Muscle of leg (tissue), 16 donors: ENCODE data around the gene UBR3. TPM values are rescaled to one million over a fixed set of nuclear protein-coding genes. Genes with fewer than 3 reads are reported as not detected.

Experiments used
- DNase-seq: peaks from one replicate; pipeline ENCODE4 v3.0.0; 2013
- H3K27ac ChIP-seq: one replicate; pipeline ENCODE4 v1.5.1; 2013; ENCODE audit warnings: mild to moderate bottlenecking, low read length, control low read depth
- H3K27me3 ChIP-seq: one replicate; pipeline ENCODE4 v1.6.1; 2013; ENCODE audit warnings: low read length; ENCODE audit not compliant: control insufficient read depth, insufficient read depth
- H3K36me3 ChIP-seq: one replicate; pipeline ENCODE4 v1.6.1; 2013; ENCODE audit warnings: low read length; ENCODE audit not compliant: control insufficient read depth, insufficient read depth
- H3K4me1 ChIP-seq: one replicate; pipeline ENCODE4 v1.6.1; 2013; ENCODE audit warnings: low read length; ENCODE audit not compliant: control insufficient read depth, insufficient read depth
- H3K4me3 ChIP-seq: one replicate; pipeline ENCODE4 v1.5.1; 2013; ENCODE audit warnings: low read length, control low read depth
- H3K9me3 ChIP-seq: replicated peaks from 2 replicates; pipeline ENCODE4 v1.6.1; 2013; ENCODE audit warnings: low read depth, low read length; ENCODE audit not compliant: control insufficient read depth
- WGBS: methylation state at CpG from one replicate; pipeline ENCODE4 v1.1.5; 2013; ENCODE audit warnings: missing lambda C conversion rate; ENCODE audit not compliant: insufficient coverage; 5-methylcytosine and 5-hydroxymethylcytosine counted together
- long read RNA-seq, 11 donors: transcript quantifications; one replicate each; lab custom pipeline, GENCODE V29; 2026
- polyA plus RNA-seq, 8 donors: library from polyadenylated mRNA; unstranded; fragments of 120-200 nt; gene quantifications; one replicate each; pipeline versions ENCODE4 v1.2.1 to v1.2.3, GENCODE V29; 2013; ENCODE audit warnings: inconsistent platforms in 1 of 8, low replicate concordance in 1 of 8; ENCODE audit not compliant: insufficient read length in 8 of 8, insufficient read depth in 1 of 8
- total RNA-seq: library from RNA; stranded (reverse); fragments of 120-200 nt; gene quantifications from one replicate; pipeline ENCODE4 v1.2.4, GENCODE V29; 2013

UBR3 gene, protein sequence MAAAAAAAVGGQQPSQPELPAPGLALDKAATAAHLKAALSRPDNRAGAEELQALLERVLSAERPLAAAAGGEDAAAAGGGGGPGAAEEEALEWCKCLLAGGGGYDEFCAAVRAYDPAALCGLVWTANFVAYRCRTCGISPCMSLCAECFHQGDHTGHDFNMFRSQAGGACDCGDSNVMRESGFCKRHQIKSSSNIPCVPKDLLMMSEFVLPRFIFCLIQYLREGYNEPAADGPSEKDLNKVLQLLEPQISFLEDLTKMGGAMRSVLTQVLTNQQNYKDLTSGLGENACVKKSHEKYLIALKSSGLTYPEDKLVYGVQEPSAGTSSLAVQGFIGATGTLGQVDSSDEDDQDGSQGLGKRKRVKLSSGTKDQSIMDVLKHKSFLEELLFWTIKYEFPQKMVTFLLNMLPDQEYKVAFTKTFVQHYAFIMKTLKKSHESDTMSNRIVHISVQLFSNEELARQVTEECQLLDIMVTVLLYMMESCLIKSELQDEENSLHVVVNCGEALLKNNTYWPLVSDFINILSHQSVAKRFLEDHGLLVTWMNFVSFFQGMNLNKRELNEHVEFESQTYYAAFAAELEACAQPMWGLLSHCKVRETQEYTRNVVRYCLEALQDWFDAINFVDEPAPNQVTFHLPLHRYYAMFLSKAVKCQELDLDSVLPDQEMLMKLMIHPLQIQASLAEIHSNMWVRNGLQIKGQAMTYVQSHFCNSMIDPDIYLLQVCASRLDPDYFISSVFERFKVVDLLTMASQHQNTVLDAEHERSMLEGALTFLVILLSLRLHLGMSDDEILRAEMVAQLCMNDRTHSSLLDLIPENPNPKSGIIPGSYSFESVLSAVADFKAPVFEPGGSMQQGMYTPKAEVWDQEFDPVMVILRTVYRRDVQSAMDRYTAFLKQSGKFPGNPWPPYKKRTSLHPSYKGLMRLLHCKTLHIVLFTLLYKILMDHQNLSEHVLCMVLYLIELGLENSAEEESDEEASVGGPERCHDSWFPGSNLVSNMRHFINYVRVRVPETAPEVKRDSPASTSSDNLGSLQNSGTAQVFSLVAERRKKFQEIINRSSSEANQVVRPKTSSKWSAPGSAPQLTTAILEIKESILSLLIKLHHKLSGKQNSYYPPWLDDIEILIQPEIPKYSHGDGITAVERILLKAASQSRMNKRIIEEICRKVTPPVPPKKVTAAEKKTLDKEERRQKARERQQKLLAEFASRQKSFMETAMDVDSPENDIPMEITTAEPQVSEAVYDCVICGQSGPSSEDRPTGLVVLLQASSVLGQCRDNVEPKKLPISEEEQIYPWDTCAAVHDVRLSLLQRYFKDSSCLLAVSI (N-terminal part only)
- total RNA-seq = 46.5 TPM
- polyA plus RNA-seq = 10 to 100 TPM; 30.3 to 52.8 (median 37.8) TPM
- long read RNA-seq, donor 1, partial matches to known transcripts = 0 of 1 reads
- long read RNA-seq, donor 1, other reads (novel, unspliced or antisense) = 0 of 1 reads
- long read RNA-seq, donor 2 = 0 reads
- long read RNA-seq, donor 3, full-length matches to known transcripts = 2 of 2 reads
- long read RNA-seq, donor 3, partial matches to known transcripts = 0 of 2 reads
- long read RNA-seq, donor 3, other reads (novel, unspliced or antisense) = 0 of 2 reads
- long read RNA-seq, donor 4 = 0 reads
- long read RNA-seq, donor 5, partial matches to known transcripts = 0 of 1 reads
- long read RNA-seq, donor 5, other reads (novel, unspliced or antisense) = 0 of 1 reads
- long read RNA-seq, donor 6, full-length matches to known transcripts = 2 of 2 reads
- long read RNA-seq, donor 6, partial matches to known transcripts = 0 of 2 reads
- long read RNA-seq, donor 6, other reads (novel, unspliced or antisense) = 0 of 2 reads
- long read RNA-seq, donor 7, partial matches to known transcripts = 0 of 2 reads
- long read RNA-seq, donor 7, other reads (novel, unspliced or antisense) = 0 of 2 reads
- long read RNA-seq, donor 8, partial matches to known transcripts = 0 of 1 reads
- long read RNA-seq, donor 8, other reads (novel, unspliced or antisense) = 0 of 1 reads
- long read RNA-seq, donor 9 = 0 reads
- long read RNA-seq, donor 10, full-length matches to known transcripts = 3 of 3 reads
- long read RNA-seq, donor 10, partial matches to known transcripts = 0 of 3 reads
- long read RNA-seq, donor 10, other reads (novel, unspliced or antisense) = 0 of 3 reads
- long read RNA-seq, donor 11 = 0 reads

DNA sequence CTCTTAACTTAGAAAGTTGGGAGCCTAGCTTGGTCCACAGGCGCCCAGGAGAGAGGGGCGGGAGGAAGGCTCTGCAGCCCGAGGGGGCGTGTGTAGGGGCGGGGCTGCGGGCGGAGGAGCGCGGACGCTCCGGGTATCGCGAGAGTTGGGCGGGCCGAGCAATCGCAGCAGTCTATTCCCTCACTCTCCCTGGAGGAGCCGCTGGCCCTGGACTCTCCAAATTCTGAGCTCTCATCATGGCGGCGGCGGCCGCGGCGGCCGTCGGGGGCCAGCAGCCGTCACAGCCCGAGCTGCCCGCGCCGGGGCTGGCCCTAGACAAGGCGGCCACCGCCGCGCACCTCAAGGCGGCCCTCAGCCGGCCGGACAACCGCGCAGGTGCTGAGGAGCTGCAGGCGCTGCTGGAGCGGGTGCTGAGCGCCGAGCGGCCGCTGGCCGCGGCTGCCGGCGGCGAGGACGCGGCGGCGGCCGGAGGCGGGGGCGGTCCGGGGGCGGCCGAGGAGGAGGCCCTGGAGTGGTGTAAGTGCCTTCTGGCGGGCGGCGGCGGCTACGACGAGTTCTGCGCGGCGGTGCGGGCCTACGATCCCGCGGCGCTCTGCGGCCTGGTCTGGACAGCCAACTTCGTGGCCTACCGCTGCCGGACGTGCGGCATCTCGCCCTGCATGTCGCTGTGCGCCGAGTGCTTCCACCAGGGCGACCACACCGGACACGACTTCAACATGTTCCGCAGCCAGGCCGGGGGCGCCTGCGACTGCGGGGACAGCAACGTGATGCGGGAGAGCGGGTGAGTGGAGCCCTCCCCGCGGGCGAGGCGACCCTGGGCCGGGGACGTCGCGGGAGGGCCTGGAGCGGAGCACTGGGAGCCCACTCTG is at the start of gene UBR3:
Gene UBR3 (plus strand): TSS at position 183 of the 869 bp plus-strand sequence. CDS start 54 bp downstream, at position 237.
- Histone ChIP-seq H3K9me3 (no peaks in the 10 kb centered on the region), H3K4me1 (peaks cover 11% of the 10 kb centered on the region), H3K4me3 (peak within 1 kb of the TSS; percentile 78), H3K27me3 (no peaks in the 10 kb centered on the region), H3K36me3 (no peaks in the 10 kb centered on the region), H3K27ac (peak within 1 kb of the TSS; percentile 77)
- DNase-seq = peak; percentile 99
- under 1% methylated on average over 97 of the region's 104 CpGs for WGBS

DNA sequence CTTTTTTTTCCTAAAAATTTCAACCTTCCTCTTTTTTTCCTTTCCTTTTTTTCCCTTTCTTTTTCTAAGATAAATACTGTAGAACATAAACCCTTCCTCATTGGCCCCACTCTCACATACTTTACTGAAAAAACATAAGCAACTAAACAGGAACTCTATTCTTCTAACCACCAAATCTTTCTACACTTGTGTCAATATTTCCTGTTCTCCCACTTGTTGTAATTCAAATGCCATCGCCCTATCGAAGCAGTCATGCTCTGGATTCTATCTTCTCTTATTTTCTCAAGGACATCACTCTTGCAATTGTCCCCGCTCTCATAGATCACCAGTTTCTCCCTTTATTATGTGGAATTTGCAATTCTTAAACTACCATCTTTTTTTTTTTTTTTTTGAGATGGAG is 48.8 kb upstream of the UBR3 start:
- Histone ChIP-seq H3K4me1 (no peaks in the 10 kb centered on the region), H3K4me3 (no peak overlapping the region), H3K27ac (no peak overlapping the region), H3K27me3 (no peaks in the 10 kb centered on the region), H3K9me3 (no peaks in the 10 kb centered on the region), H3K36me3 (no peaks in the 10 kb centered on the region)
- no peak for DNase-seq
- no CpG with 5 or more reads among the region's 3 CpGs for WGBS

DNA sequence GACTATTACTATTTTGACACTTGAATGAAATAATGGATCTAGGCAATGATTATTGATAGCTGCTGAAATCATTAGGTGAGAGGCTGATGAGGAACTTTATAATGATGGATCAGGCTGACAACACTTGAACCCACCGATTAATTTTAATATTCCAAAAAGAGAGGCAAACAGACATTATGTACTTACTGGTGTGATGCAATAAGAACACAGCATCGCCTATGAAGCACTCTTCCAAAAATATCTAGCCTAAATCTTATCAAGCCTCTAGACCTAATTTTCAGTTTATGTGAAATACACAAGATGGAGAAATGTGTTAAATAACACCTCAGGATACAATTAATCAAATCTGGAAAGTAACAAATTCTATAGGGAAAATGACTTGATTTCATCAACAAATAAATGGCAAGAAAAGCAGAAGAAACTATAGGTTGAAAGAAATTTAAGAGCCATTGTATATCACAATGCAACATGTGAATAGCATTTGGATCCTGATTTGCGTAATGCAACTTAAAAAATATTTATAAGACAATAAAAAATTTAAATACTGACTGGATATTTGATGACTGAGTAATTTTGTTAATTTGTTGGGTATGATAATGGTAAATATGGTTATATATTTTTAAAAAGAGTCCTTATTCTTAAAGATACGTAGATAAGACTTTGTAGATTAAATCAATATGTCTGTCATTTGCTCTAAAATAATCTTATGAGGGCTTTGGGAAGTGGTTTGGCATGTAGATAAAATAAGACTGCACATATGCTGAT is 45.8 kb upstream of the UBR3 start:
- no peak for DNase-seq
- H3K9me3 ChIP-seq = no peaks in the 10 kb centered on the region
- H3K4me1 ChIP-seq = no peaks in the 10 kb centered on the region
- H3K36me3 ChIP-seq = no peaks in the 10 kb centered on the region
- H3K27me3 ChIP-seq = no peaks in the 10 kb centered on the region
- no peak overlapping the region for H3K4me3 ChIP-seq
- WGBS = no CpG with 5 or more reads among the region's 4 CpGs
- H3K27ac ChIP-seq = no peak overlapping the region

DNA sequence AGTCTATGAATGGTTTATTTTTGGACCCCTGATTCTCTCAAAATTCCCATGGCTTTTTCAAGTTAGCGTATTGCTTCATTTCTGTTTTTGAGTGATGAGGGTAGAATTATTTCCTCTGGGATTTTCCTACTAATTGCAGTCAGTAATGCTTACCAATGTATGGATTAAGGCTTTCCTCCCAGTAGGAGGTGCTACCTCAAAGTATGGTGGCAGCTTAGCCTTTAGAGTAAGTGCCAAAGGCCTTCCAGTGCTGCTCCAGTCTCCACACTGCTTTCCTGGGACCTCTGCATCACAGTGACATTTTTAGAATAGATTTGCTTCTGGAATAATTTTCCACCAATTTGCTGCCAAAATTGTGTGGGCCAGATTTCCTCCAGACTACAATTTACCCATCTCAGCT is 44.7 kb upstream of the UBR3 start:
- no peaks in the 10 kb centered on the region for H3K27me3 ChIP-seq
- no CpG with 5 or more reads among the region's 1 CpG for WGBS
- no peaks in the 10 kb centered on the region for H3K9me3 ChIP-seq
- DNase-seq = no peak
- no peaks in the 10 kb centered on the region for H3K36me3 ChIP-seq
- no peak overlapping the region for H3K4me3 ChIP-seq
- H3K4me1 ChIP-seq = no peaks in the 10 kb centered on the region
- H3K27ac ChIP-seq = no peak overlapping the region

DNA sequence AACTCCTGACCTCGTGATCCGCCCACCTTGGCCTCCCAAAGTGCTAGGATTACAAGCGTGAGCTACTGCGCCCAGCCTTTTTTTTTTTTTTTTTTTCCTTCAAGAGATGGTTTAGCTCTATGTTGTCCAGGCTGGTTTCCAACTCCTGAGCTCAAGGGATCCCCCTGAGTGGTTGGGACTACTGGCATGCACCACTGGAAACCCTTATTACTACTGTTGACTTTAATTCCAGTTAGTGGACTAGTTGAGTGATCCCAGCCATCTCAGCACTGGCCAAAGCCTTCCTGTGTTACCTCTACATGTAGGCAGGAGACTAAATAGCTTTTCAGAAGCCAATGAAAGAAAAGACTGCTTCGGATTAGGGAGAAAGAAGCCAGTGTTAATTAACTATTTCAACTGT is 36.7 kb upstream of the UBR3 start:
- no CpG with 5 or more reads among the region's 5 CpGs for WGBS
- H3K9me3 ChIP-seq = no peaks in the 10 kb centered on the region
- no peak for DNase-seq
- H3K27ac ChIP-seq = no peak overlapping the region
- H3K27me3 ChIP-seq = no peaks in the 10 kb centered on the region
- no peaks in the 10 kb centered on the region for H3K36me3 ChIP-seq
- H3K4me3 ChIP-seq = no peak overlapping the region
- H3K4me1 ChIP-seq = no peaks in the 10 kb centered on the region

DNA sequence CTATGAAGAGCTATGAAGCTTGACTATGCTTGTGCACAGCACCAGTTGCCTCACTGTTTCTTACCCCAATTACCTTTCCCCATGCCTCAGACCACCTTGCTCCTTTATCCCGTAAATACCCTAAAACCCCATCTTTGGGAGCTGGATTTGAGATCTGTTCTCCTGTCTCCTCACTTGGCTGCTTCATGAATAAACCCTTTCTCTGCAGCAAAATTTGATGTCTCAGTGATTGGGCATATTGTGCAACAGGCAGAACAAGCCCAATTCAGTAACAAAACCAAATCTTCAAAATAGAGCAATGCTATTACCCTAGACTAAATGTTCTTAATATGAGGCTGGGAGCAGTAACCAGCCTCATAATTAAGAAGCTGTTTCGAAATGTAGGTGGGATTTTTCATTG is 32.1 kb upstream of the UBR3 start:
- no peak overlapping the region for H3K27ac ChIP-seq
- peaks cover 6% of the 10 kb centered on the region for H3K4me1 ChIP-seq
- no peaks in the 10 kb centered on the region for H3K36me3 ChIP-seq
- no peak overlapping the region for H3K4me3 ChIP-seq
- H3K27me3 ChIP-seq = no peaks in the 10 kb centered on the region
- no peaks in the 10 kb centered on the region for H3K9me3 ChIP-seq
- DNase-seq = no peak
- WGBS = no CpG with 5 or more reads among the region's 2 CpGs

DNA sequence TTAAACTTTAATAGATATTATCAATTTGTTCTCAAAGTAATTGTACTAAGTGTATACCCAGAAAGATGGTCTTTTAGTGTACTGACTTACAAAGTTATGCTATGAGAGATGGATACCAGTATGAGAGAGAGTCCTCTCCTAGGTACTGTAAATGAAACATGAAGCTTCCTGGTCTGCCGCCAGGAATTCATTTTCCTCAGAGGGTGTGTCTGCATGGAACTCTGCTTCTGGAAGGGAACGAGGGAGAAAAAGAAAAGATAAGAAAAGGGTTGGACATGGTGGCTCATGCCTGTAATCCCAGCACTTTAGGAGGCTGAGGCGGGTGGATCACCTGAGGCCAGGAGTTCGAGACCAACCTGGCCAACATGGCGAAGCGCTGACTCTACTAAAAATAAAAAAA is 30.8 kb upstream of the UBR3 start:
- Histone ChIP-seq H3K27ac (no peak overlapping the region), H3K4me1 (peaks cover 7% of the 10 kb centered on the region), H3K27me3 (no peaks in the 10 kb centered on the region), H3K9me3 (no peaks in the 10 kb centered on the region), H3K4me3 (no peak overlapping the region), H3K36me3 (peaks cover 1% of the 10 kb centered on the region)
- 64% methylated on average over 3 of the region's 6 CpGs for WGBS
- DNase-seq = peak; percentile 25

GRCh38 chr2:169797601-169798000 is 29.7 kb upstream of the UBR3 start:
- Histone ChIP-seq H3K27me3 (no peaks in the 10 kb centered on the region), H3K27ac (no peak overlapping the region), H3K9me3 (no peaks in the 10 kb centered on the region), H3K4me3 (no peak overlapping the region), H3K4me1 (peaks cover 7% of the 10 kb centered on the region), H3K36me3 (peaks cover 7% of the 10 kb centered on the region)
- no peak for DNase-seq
- WGBS = no CpG with 5 or more reads among the region's 5 CpGs
